Upper lobe of left lung (tissue), 4 donors: Measurements from ENCODE around the gene OR6V1.

Experiments used
- CTCF ChIP-seq, 6 experiments: fragments of 450-650 bp in 4 of 6; fragments of 200-600 bp in 2 of 6; sonication (generic) in 2 of 6; IDR thresholded peaks; one replicate each; pipeline ENCODE4 v1.5.1; 2016 to 2019; ENCODE audit warnings: antibody characterized with exemption in 6 of 6
- EP300 ChIP-seq, 4 donors: sonication (generic); formaldehyde crosslinking; IDR thresholded peaks; one replicate each; pipeline ENCODE4 v1.5.1; 2017; ENCODE audit warnings: antibody characterized with exemption in 4 of 4, control low read depth in 2 of 4
- POLR2A ChIP-seq, 4 donors: fragments of 450-650 bp; IDR thresholded peaks; one replicate each; pipeline ENCODE4 v1.5.1; 2016 to 2017; ENCODE audit warnings: antibody characterized with exemption in 4 of 4, mild to moderate bottlenecking in 2 of 4
- POLR2AphosphoS5 ChIP-seq, 2 donors: sonication (generic); formaldehyde crosslinking; IDR thresholded peaks; one replicate each; pipeline ENCODE4 v1.5.1; 2017; ENCODE audit warnings: antibody characterized with exemption in 2 of 2

GRCh38 chr7:143047326-143047725 is 4.8 kb upstream of the OR6V1 start:
- TF ChIP-seq POLR2A (IDR thresholded peaks at IDR 0.05) (no peak), CTCF (IDR thresholded peaks at IDR 0.05) (no peak), POLR2AphosphoS5 (IDR thresholded peaks at IDR 0.05) (no peak), EP300 (IDR thresholded peaks at IDR 0.05) (no peak)
